K562 (cell line): ENCODE measurements around the gene FRMD4B. TPM values are rescaled to one million over a fixed set of nuclear protein-coding genes. Genes with fewer than 3 reads are reported as not detected.
A peak's percentile ranks its signal among the peaks of the same experiment; 100 is the strongest.

Source experiments
- ATAC-seq: fragments of 200-7000 bp; cut with Tn5 transposase; 3 replicates; pipeline ENCODE4 v1.9.1; 2020; ENCODE audit warnings: moderate library complexity
- BruUV-seq: library from RNA; stranded (reverse); fragments of 400-500 nt; replicated peaks from 2 replicates; lab custom pipeline; 2021; lab: Mats Ljungman, UMichigan
- CTCF ChIA-PET: fragments of 300-600 bp; formaldehyde crosslinking; extraction: SDS; loops from one replicate; lab custom pipeline; 2021; ENCODE audit warnings: low intra/inter-chr PET ratio; lab: Yijun Ruan, JAX
- POLR2A ChIA-PET: fragments of 300-600, 350-650 bp; sonication (Branson Sonifier 250); formaldehyde crosslinking; extraction: SDS; loops from one replicate; lab custom pipeline; 2021; ENCODE audit warnings: antibody characterized with exemption, inconsistent platforms; lab: Yijun Ruan, JAX
- DNase-seq, 4 experiments: peaks; one replicate each; pipeline versions ENCODE4 v3.0.0 to v3.0.0-alpha.2; 2011 to 2018; ENCODE audit warnings: low spot score in 3 of 4, mixed read lengths in 3 of 4; ENCODE audit errors: extremely low read depth in 1 of 4
- FAIRE-seq: peaks from 2 replicates; lab custom pipeline; 2011; peaks lifted over from hg19 to GRCh38; lab: Jason Lieb, UNC
- H2AFZ ChIP-seq: 2 replicates; pipeline ENCODE4 v1.6.0; 2011; ENCODE audit warnings: low read depth, low read length, control low read depth, inconsistent platforms
- H3K27ac ChIP-seq: fragments of 200-600 bp; 3 replicates; pipeline ENCODE4 v1.8.0; 2011; ENCODE audit warnings: low read depth, mild to moderate bottlenecking, control low read depth, inconsistent platforms, low read length, moderate library complexity, mixed read lengths; ENCODE audit errors: extremely low read depth
- H3K27me3 ChIP-seq, 2 experiments: fragments of 300-600 bp in 1 of 2; 2 replicates in 1 of 2; 3 replicates in 1 of 2; pipeline versions ENCODE4 v1.6.0 to v1.8.0; 2011; ENCODE audit warnings: inconsistent platforms in 2 of 2, low read length in 2 of 2, mild to moderate bottlenecking in 1 of 2, mixed read lengths in 1 of 2, moderate library complexity in 1 of 2; ENCODE audit not compliant: control insufficient read depth in 2 of 2, insufficient read depth in 2 of 2
- H3K36me3 ChIP-seq: fragments of 300-600 bp; 3 replicates; pipeline ENCODE4 v1.8.0; 2011; ENCODE audit warnings: mild to moderate bottlenecking, low read length, inconsistent platforms; ENCODE audit not compliant: control insufficient read depth, insufficient read depth
- H3K4me1 ChIP-seq, 2 experiments: fragments of 200-600 bp in 1 of 2; replicated peaks in 1 of 2; 2 replicates in 1 of 2; 3 replicates in 1 of 2; pipeline versions ENCODE4 v1.5.1 to v1.8.0; 2011; ENCODE audit warnings: inconsistent platforms in 2 of 2, low read length in 2 of 2, mild to moderate bottlenecking in 1 of 2, mixed read lengths in 1 of 2, moderate library complexity in 1 of 2; ENCODE audit not compliant: control insufficient read depth in 2 of 2, insufficient read depth in 2 of 2
- H3K4me2 ChIP-seq: 2 replicates; pipeline ENCODE4 v1.6.1; 2011; ENCODE audit warnings: low read length, control low read depth, inconsistent platforms, mixed read lengths; ENCODE audit not compliant: insufficient read depth
- H3K4me3 ChIP-seq: fragments of 200-600 bp; sonication (generic), shearing (Covaris generic); 2 replicates; pipeline ENCODE4 v1.5.1; 2016; ENCODE audit warnings: control low read depth, inconsistent platforms
- H3K79me2 ChIP-seq: fragments of 200-600 bp; 3 replicates; pipeline ENCODE4 v1.8.0; 2011; ENCODE audit warnings: low read length, inconsistent platforms; ENCODE audit not compliant: control insufficient read depth, insufficient read depth
- H3K9ac ChIP-seq, 2 experiments: 2 replicates each; pipeline versions ENCODE4 v1.6.0 to v1.6.1; 2011; ENCODE audit warnings: low read depth in 2 of 2, low read length in 2 of 2, control low read depth in 1 of 2, inconsistent platforms in 1 of 2, mild to moderate bottlenecking in 1 of 2, mixed read lengths in 1 of 2; ENCODE audit not compliant: insufficient read depth in 1 of 2
- H3K9me1 ChIP-seq: one replicate; pipeline ENCODE4 v1.6.0; 2011; ENCODE audit warnings: inconsistent platforms, mild to moderate bottlenecking, low read length, moderate library complexity; ENCODE audit not compliant: control insufficient read depth, insufficient read depth
- H3K9me3 ChIP-seq: replicated peaks from 2 replicates; pipeline ENCODE4 v1.5.1; 2011; ENCODE audit warnings: low read depth, low read length, inconsistent platforms; ENCODE audit not compliant: control insufficient read depth, insufficient read depth
- H4K20me1 ChIP-seq: replicated peaks from 2 replicates; pipeline ENCODE4 v1.6.1; 2011; ENCODE audit warnings: low read length, inconsistent platforms, mixed read lengths; ENCODE audit not compliant: control insufficient read depth, insufficient read depth
- MCM5 ChIP-seq: fragments of 450-650 bp; IDR thresholded peaks from 2 replicates; pipeline ENCODE4 v1.6.1; 2016; ENCODE audit warnings: low read depth
- NFE2 ChIP-seq: IDR thresholded peaks from 2 replicates; pipeline ENCODE4 v1.6.1; 2014; ENCODE audit warnings: antibody characterized with exemption, low read depth
- SMAD4 ChIP-seq: fragments of 250-450 bp; sonication (Bioruptor Pico); conservative IDR thresholded peaks from 2 replicates; pipeline ENCODE4 v1.8.0; 2021; ENCODE audit warnings: inconsistent platforms, mild to moderate bottlenecking, moderate library complexity
- ZNF146 ChIP-seq: IDR thresholded peaks from one replicate; pipeline ENCODE4 v1.6.1; 2018; ENCODE audit warnings: missing compliant biosample characterization; ENCODE audit not compliant: unreplicated experiment
- ZNF23 ChIP-seq: fragments of 250-450 bp; sonication (Bioruptor Pico); IDR thresholded peaks from 2 replicates; pipeline ENCODE4 v1.4.0; 2020; ENCODE audit warnings: mild to moderate bottlenecking
- ZNF57 ChIP-seq: fragments of 450-650 bp; formaldehyde crosslinking; IDR thresholded peaks from 2 replicates; pipeline ENCODE4 v1.4.0; 2020; ENCODE audit warnings: mild to moderate bottlenecking, moderate library complexity
- WGBS: fragments of 100-300 bp; shearing (Covaris generic); methylation state at CpG from one replicate; pipeline ENCODE4 v1.1.6; 2016; ENCODE audit warnings: low coverage, mixed read lengths; ENCODE audit not compliant: insufficient coverage; ENCODE audit errors: missing lambda C conversion rate; 5-methylcytosine and 5-hydroxymethylcytosine counted together
- in situ Hi-C: fragments of 300-500 bp; cut with MboI; formaldehyde crosslinking; loops from 4 replicates; pipeline ENCODE4 v1.15.0; 2018; ENCODE audit warnings: inconsistent platforms, mixed read lengths
- intact Hi-C: fragments of 100-400 bp; cut with micrococcal nuclease; formaldehyde crosslinking; loops from 2 replicates; pipeline ENCODE4 v1.14.2; 2022
- polyA plus RNA-seq, 8 experiments: library from polyadenylated mRNA; depleted of rRNA in 4 of 8; stranded (reverse) in 5 of 8; unstranded in 3 of 8; fragments of >200 nt; fragmentation: Nextera tagmentation in 2 of 8; fragmentation: Illumina TruSeq in 1 of 8; extraction: Ambion mirVana in 2 of 8; extraction: Trizol in 1 of 8; gene quantifications; 2 replicates each; pipeline versions ENCODE4 v1.2.1 to v1.2.3, GENCODE V29; 2011 to 2014; ENCODE audit warnings: inconsistent platforms in 1 of 8, missing spikeins in 1 of 8
- total RNA-seq, 7 experiments: library from RNA; depleted of rRNA in 6 of 7; stranded (reverse); fragments of >200 nt in 6 of 7; fragmentation: Illumina TruSeq in 2 of 7; extraction: Trizol in 2 of 7; gene quantifications; 2 replicates each; pipeline versions ENCODE4 v1.2.1 to v1.2.3, GENCODE V29; 2011 to 2021; ENCODE audit warnings: low replicate concordance in 1 of 7
- TF ChIP-seq, protein P1 (sequence below): sonication (generic); formaldehyde crosslinking; IDR thresholded peaks from 2 replicates; pipeline ENCODE4 v1.8.1; 2022; ENCODE audit warnings: missing genetic modification reagents

The FRMD4B gene
- total and polyA plus RNA-seq, 9 of the 15 experiments (the other 6 are each of a cell fraction or from before 2014, with no cell fraction given) = 0.03 to 0.09 (median 0.04) TPM; not detected in 3

DNA sequence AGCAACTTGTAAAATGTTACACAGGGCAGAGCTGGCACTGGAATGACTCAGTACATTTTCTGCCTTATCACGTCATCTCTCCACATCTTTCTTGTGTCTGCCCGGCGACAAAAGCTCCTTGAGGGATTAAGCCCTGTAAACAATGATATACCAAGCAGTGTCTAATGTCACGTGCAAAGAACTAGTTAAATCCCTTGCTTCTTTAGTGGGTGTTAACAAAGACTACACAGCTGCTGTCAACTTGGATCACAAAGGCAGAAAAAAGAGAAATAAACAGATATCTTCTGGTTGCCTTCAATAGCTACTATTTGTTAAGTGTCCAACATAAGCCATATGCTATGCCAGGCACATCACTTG is 48.1 kb upstream of the FRMD4B start:
- no peaks in the 10 kb centered on the region for H3K9me1 ChIP-seq
- H3K27me3 ChIP-seq = no peaks in the 10 kb centered on the region
- H3K79me2 ChIP-seq = no peaks in the 10 kb centered on the region
- CTCF ChIA-PET = no interaction called here
- no peaks in the 10 kb centered on the region for H3K4me1 ChIP-seq
- no peaks in the 10 kb centered on the region for H4K20me1 ChIP-seq
- H3K9me3 ChIP-seq = no peaks in the 10 kb centered on the region
- 0% methylated on average over 4 of the region's 4 CpGs for WGBS
- BruUV-seq = no TSS peak
- no peak overlapping the region for H3K4me2 ChIP-seq
- POLR2A ChIA-PET = no interaction called here
- H3K4me3 ChIP-seq = no peak overlapping the region
- H3K36me3 ChIP-seq = no peaks in the 10 kb centered on the region
- no peak for DNase-seq
- intact Hi-C loops = loop anchor here (10.0 kb wide), 1 partner anchor 241 kb away; no protein-coding TSS in a partner anchor
- H3K9ac ChIP-seq = no peak overlapping the region
- no peak overlapping the region for H2AFZ ChIP-seq
- H3K27ac ChIP-seq = no peak overlapping the region
- no peak for FAIRE-seq
- ATAC-seq = no peak
- TF ChIP-seq ZNF146 (CRISPR knock-in tag) (no peak), NFE2 (peak; percentile 35; the same call in 1 of the 2 replicates)
- in situ Hi-C loops = no loop called here

DNA sequence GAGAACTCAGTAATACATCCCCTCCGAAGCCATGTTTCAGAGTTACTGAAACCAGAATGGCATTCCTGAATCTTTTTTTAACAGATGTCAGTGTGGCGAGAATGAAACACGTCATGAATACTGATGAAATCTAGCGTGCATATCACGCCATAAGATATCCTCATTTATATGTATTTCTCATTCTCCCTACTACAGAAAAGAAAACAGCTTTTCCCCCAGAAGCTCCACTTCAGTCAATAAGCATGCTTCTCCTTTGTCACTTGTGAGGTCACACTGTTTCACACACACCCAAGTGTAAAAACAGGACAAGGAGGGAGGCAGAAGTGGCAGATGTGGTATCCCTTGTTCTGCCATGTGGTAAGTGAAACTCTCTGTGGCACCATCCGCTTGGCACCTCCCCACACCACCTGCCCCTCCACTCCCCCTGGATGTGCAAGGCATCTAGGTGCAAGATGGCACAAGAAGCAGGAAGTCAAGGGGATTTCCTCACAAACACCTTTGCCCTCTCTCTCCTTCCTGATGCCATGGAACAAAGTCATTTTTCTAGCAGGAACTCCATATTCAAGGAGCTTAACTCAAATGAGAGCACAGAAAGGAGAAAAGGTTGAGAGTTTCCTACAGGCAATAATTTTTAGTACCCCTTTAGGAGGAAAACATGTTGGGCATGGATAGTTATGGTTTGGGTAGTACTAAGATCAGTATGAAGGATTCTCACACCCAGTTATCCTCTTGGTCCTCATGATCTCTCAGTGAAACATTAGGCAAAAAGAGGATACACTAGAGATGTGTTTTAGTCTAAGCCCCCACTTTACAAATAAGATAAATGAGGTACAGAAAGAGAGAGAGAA is 47.5 kb upstream of the FRMD4B start:
- H3K4me2 ChIP-seq = no peak overlapping the region
- H3K4me3 ChIP-seq = no peak overlapping the region
- ATAC-seq (no peak), FAIRE-seq (no peak), DNase-seq (no peak)
- H2AFZ ChIP-seq = no peak overlapping the region
- H3K27ac ChIP-seq = no peak overlapping the region
- no peaks in the 10 kb centered on the region for H4K20me1 ChIP-seq
- ChIA-PET CTCF (no interaction called here), POLR2A (no interaction called here)
- intact Hi-C loops = loop anchor here (10.0 kb wide), 1 partner anchor 241 kb away; no protein-coding TSS in a partner anchor
- WGBS = 0% methylated on average over 6 of the region's 6 CpGs
- no peaks in the 10 kb centered on the region for H3K27me3 ChIP-seq
- H3K79me2 ChIP-seq = no peaks in the 10 kb centered on the region
- no peaks in the 10 kb centered on the region for H3K4me1 ChIP-seq
- in situ Hi-C loops = no loop called here
- H3K36me3 ChIP-seq = no peaks in the 10 kb centered on the region
- BruUV-seq = no TSS peak
- H3K9me1 ChIP-seq = no peaks in the 10 kb centered on the region
- no peaks in the 10 kb centered on the region for H3K9me3 ChIP-seq
- H3K9ac ChIP-seq = no peak overlapping the region
- TF ChIP-seq ZNF146 (CRISPR knock-in tag) = no peak
- TF ChIP-seq SMAD4 (CRISPR knock-in tag) = no peak
- TF ChIP-seq, protein P1, sequence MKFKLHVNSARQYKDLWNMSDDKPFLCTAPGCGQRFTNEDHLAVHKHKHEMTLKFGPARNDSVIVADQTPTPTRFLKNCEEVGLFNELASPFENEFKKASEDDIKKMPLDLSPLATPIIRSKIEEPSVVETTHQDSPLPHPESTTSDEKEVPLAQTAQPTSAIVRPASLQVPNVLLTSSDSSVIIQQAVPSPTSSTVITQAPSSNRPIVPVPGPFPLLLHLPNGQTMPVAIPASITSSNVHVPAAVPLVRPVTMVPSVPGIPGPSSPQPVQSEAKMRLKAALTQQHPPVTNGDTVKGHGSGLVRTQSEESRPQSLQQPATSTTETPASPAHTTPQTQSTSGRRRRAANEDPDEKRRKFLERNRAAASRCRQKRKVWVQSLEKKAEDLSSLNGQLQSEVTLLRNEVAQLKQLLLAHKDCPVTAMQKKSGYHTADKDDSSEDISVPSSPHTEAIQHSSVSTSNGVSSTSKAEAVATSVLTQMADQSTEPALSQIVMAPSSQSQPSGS (CRISPR knock-in tag) = no peak
- TF ChIP-seq MCM5 = no peak
- TF ChIP-seq ZNF23 (CRISPR knock-in tag) = no peak
- no peak for TF ChIP-seq ZNF57 (CRISPR knock-in tag)
